ENCODE measurements around the gene CYP4F2. TPM values are rescaled to one million over a fixed set of nuclear protein-coding genes. Genes with fewer than 3 reads are reported as not detected.

The CYP4F2 gene
- total and polyA plus RNA-seq, 9 of the 15 experiments (the other 6 are each of a cell fraction or from before 2014, with no cell fraction given), result 0.10 to 0.56 (median 0.32) TPM; not detected in 2

DNA sequence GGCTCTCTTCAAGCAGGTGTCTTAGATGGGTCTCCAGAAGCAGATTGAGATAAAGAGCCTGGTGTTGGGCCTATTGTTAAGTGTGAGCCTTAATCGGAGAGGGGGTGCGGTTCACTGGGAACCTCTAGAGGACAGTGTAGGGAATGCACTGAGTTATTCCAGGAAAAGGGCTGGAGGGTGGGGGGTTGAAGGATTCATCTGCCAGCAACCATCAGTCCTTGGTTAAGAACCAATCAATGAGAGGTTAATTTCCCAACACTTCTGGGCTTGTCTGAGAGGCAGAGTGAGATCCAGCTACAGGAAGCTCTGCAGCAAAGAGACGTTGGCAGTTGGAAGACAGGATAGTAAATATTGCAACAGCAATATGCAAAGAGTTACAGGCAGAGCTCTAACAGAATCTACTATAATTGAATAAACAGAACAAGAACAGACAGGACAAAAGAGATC lies 28.7 kb downstream of the CYP4F2 start (continued):
- TF ChIP-seq ARID2 (IDR thresholded peaks at IDR 0.05), result 0 out of 2 replicates have a peak, but pooled peaks have one; percentile 27
- TF ChIP-seq ZSCAN32 (CRISPR knock-in tag; IDR thresholded peaks at IDR 0.05), result no peak
- TF ChIP-seq, protein P1, sequence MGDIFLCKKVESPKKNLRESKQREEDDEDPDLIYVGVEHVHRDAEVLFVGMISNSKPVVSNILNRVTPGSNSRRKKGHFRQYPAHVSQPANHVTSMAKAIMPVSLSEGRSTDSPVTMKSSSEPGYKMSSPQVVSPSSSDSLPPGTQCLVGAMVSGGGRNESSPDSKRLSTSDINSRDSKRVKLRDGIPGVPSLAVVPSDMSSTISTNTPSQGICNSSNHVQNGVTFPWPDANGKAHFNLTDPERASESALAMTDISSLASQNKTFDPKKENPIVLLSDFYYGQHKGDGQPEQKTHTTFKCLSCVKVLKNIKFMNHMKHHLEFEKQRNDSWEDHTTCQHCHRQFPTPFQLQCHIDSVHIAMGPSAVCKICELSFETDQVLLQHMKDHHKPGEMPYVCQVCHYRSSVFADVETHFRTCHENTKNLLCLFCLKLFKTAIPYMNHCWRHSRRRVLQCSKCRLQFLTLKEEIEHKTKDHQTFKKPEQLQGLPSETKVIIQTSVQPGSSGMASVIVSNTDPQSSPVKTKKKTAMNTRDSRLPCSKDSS (IDR thresholded peaks at IDR 0.05; ENCODE audit: low read depth, partially characterized antibody), result no peak
- no peak for TF ChIP-seq SRSF7 (optimal IDR thresholded peaks at IDR 0.05; ENCODE audit: low read depth, low read length)
- TF ChIP-seq, protein P2, sequence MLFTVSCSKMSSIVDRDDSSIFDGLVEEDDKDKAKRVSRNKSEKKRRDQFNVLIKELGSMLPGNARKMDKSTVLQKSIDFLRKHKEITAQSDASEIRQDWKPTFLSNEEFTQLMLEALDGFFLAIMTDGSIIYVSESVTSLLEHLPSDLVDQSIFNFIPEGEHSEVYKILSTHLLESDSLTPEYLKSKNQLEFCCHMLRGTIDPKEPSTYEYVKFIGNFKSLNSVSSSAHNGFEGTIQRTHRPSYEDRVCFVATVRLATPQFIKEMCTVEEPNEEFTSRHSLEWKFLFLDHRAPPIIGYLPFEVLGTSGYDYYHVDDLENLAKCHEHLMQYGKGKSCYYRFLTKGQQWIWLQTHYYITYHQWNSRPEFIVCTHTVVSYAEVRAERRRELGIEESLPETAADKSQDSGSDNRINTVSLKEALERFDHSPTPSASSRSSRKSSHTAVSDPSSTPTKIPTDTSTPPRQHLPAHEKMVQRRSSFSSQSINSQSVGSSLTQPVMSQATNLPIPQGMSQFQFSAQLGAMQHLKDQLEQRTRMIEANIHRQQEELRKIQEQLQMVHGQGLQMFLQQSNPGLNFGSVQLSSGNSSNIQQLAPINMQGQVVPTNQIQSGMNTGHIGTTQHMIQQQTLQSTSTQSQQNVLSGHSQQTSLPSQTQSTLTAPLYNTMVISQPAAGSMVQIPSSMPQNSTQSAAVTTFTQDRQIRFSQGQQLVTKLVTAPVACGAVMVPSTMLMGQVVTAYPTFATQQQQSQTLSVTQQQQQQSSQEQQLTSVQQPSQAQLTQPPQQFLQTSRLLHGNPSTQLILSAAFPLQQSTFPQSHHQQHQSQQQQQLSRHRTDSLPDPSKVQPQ (CRISPR knock-in tag; IDR thresholded peaks at IDR 0.05; ENCODE audit: borderline replicate concordance), result no peak
- no peak for TF ChIP-seq BCOR (IDR thresholded peaks at IDR 0.05)
- TF ChIP-seq, protein P3, sequence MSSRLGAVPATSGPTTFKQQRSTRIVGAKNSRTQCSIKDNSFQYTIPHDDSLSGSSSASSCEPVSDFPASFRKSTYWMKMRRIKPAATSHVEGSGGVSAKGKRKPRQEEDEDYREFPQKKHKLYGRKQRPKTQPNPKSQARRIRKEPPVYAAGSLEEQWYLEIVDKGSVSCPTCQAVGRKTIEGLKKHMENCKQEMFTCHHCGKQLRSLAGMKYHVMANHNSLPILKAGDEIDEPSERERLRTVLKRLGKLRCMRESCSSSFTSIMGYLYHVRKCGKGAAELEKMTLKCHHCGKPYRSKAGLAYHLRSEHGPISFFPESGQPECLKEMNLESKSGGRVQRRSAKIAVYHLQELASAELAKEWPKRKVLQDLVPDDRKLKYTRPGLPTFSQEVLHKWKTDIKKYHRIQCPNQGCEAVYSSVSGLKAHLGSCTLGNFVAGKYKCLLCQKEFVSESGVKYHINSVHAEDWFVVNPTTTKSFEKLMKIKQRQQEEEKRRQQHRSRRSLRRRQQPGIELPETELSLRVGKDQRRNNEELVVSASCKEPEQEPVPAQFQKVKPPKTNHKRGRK (tag; IDR thresholded peaks at IDR 0.05), result no peak
- TF ChIP-seq GABPA (tag; conservative IDR thresholded peaks at IDR 0.05; ENCODE audit: low read depth), result no peak
- TF ChIP-seq MCM7 (IDR thresholded peaks at IDR 0.05), result no peak
- TF ChIP-seq, protein P4, sequence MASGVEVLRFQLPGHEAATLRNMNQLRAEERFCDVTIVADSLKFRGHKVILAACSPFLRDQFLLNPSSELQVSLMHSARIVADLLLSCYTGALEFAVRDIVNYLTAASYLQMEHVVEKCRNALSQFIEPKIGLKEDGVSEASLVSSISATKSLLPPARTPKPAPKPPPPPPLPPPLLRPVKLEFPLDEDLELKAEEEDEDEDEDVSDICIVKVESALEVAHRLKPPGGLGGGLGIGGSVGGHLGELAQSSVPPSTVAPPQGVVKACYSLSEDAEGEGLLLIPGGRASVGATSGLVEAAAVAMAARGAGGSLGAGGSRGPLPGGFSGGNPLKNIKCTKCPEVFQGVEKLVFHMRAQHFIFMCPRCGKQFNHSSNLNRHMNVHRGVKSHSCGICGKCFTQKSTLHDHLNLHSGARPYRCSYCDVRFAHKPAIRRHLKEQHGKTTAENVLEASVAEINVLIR (CRISPR knock-in tag; IDR thresholded peaks at IDR 0.05), result no peak
- TF ChIP-seq SAFB (IDR thresholded peaks at IDR 0.05; ENCODE audit: borderline replicate concordance, low read depth, low read length), result no peak
- TF ChIP-seq KLF1 (tag; IDR thresholded peaks at IDR 0.05), result no peak
- TF ChIP-seq HDAC6 (IDR thresholded peaks at IDR 0.05; ENCODE audit: low read depth, low read length), result no peak
- peak; percentile 50; the same call in 1 of the 2 replicates for TF ChIP-seq KLF16 (IDR thresholded peaks at IDR 0.05)
- no peak for TF ChIP-seq KLF13 (tag; IDR thresholded peaks at IDR 0.05; ENCODE audit: borderline replicate concordance, low read depth)
- TF ChIP-seq, protein P5, sequence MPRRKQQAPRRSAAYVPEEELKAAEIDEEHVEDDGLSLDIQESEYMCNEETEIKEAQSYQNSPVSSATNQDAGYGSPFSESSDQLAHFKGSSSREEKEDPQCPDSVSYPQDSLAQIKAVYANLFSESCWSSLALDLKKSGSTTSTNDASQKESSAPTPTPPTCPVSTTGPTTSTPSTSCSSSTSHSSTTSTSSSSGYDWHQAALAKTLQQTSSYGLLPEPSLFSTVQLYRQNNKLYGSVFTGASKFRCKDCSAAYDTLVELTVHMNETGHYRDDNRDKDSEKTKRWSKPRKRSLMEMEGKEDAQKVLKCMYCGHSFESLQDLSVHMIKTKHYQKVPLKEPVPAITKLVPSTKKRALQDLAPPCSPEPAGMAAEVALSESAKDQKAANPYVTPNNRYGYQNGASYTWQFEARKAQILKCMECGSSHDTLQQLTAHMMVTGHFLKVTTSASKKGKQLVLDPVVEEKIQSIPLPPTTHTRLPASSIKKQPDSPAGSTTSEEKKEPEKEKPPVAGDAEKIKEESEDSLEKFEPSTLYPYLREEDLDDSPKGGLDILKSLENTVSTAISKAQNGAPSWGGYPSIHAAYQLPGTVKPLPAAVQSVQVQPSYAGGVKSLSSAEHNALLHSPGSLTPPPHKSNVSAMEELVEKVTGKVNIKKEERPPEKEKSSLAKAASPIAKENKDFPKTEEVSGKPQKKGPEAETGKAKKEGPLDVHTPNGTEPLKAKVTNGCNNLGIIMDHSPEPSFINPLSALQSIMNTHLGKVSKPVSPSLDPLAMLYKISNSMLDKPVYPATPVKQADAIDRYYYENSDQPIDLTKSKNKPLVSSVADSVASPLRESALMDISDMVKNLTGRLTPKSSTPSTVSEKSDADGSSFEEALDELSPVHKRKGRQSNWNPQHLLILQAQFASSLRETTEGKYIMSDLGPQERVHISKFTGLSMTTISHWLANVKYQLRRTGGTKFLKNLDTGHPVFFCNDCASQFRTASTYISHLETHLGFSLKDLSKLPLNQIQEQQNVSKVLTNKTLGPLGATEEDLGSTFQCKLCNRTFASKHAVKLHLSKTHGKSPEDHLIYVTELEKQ (CRISPR knock-in tag; IDR thresholded peaks at IDR 0.05), result no peak
- TF ChIP-seq RFX5 (IDR thresholded peaks at IDR 0.05; ENCODE audit: low read depth, low read length), result no peak
- no peak for TF ChIP-seq EP400 (IDR thresholded peaks at IDR 0.05)
- TF ChIP-seq POLR2A (conservative IDR thresholded peaks at IDR 0.05), result no peak

All from K562 (cell line).